Suprapubic skin (tissue), 4 donors: ENCODE results near the gene GNAS-AS1. TPM values are rescaled to one million over a fixed set of nuclear protein-coding genes. Genes with fewer than 3 reads are reported as not detected.

ENCODE experiments used
- DNase-seq, 2 donors: peaks; one replicate each; pipeline ENCODE4 v3.0.0-alpha.2; 2019; ENCODE audit warnings: low spot score in 2 of 2
- H3K27ac ChIP-seq: fragments of 200-600 bp; sonication (generic); one replicate; pipeline ENCODE4 v1.5.1; 2019
- H3K27me3 ChIP-seq: fragments of 200-600 bp; sonication (generic); one replicate; pipeline ENCODE4 v1.5.1; 2019
- H3K36me3 ChIP-seq: fragments of 200-600 bp; sonication (generic); one replicate; pipeline ENCODE4 v1.5.1; 2019
- H3K4me1 ChIP-seq: fragments of 200-600 bp; sonication (generic); one replicate; pipeline ENCODE4 v1.5.1; 2019
- H3K4me3 ChIP-seq: fragments of 200-600 bp; sonication (generic); one replicate; pipeline ENCODE4 v1.5.1; 2019; ENCODE audit warnings: mild to moderate bottlenecking
- H3K9me3 ChIP-seq: fragments of 200-600 bp; sonication (generic); one replicate; pipeline ENCODE4 v1.5.1; 2019
- CTCF ChIP-seq, 2 donors: fragments of 200-600 bp in 1 of 2; fragments of 450-650 bp in 1 of 2; sonication (generic) in 1 of 2; IDR thresholded peaks; one replicate each; pipeline ENCODE4 v1.5.1; 2016 to 2019; ENCODE audit warnings: antibody characterized with exemption in 2 of 2, mild to moderate bottlenecking in 1 of 2, moderate library complexity in 1 of 2
- EP300 ChIP-seq: sonication (generic); formaldehyde crosslinking; IDR thresholded peaks from one replicate; pipeline ENCODE4 v1.6.1; 2017; ENCODE audit warnings: antibody characterized with exemption
- POLR2A ChIP-seq, 2 donors: fragments of 450-650 bp; IDR thresholded peaks; one replicate each; pipeline ENCODE4 v1.6.1; 2017; ENCODE audit warnings: antibody characterized with exemption in 2 of 2, mild to moderate bottlenecking in 2 of 2, moderate library complexity in 2 of 2
- POLR2AphosphoS5 ChIP-seq, 3 donors: sonication (generic); formaldehyde crosslinking; IDR thresholded peaks; one replicate each; pipeline ENCODE4 v1.6.1; 2017; ENCODE audit warnings: antibody characterized with exemption in 3 of 3
- WGBS: methylation state at CpG from one replicate; pipeline ENCODE4 v1.1.5; 2018; 5-methylcytosine and 5-hydroxymethylcytosine counted together
- total RNA-seq, 4 donors: library from RNA; depleted of rRNA; stranded (reverse); fragments of >200 nt; gene quantifications; one replicate each; pipeline ENCODE4 v1.1.0, GENCODE V29; 2016

Gene GNAS-AS1
- total RNA-seq, 4 donors from 2014 or later: not detected

GRCh38 chr20:58868795-58869194 lies 18.1 kb upstream of the GNAS-AS1 start:
- no peaks in the 10 kb centered on the region for H3K36me3 ChIP-seq
- DNase-seq: no peak
- no peaks in the 10 kb centered on the region for H3K9me3 ChIP-seq
- no peak overlapping the region for H3K4me3 ChIP-seq
- 44% methylated on average over 14 of the region's 14 CpGs for WGBS
- H3K4me1 ChIP-seq: no peaks in the 10 kb centered on the region
- H3K27me3 ChIP-seq: no peaks in the 10 kb centered on the region
- TF ChIP-seq CTCF (IDR thresholded peaks at IDR 0.05) (no peak), POLR2AphosphoS5 (IDR thresholded peaks at IDR 0.05) (no peak), POLR2A (IDR thresholded peaks at IDR 0.05) (no peak), EP300 (no peak)
- H3K27ac ChIP-seq: no peak overlapping the region

- no peak overlapping the region for H3K4me3 ChIP-seq
- WGBS: 57% methylated on average over 5 of the region's 5 CpGs
- no peaks in the 10 kb centered on the region for H3K9me3 ChIP-seq
- TF ChIP-seq POLR2A (IDR thresholded peaks at IDR 0.05): no peak
- TF ChIP-seq POLR2AphosphoS5 (IDR thresholded peaks at IDR 0.05): no peak
- no peak for TF ChIP-seq EP300
- no peak for TF ChIP-seq CTCF (IDR thresholded peaks at IDR 0.05)
- H3K4me1 ChIP-seq: no peaks in the 10 kb centered on the region
- H3K27me3 ChIP-seq: no peaks in the 10 kb centered on the region
- H3K36me3 ChIP-seq: no peaks in the 10 kb centered on the region
- no peak overlapping the region for H3K27ac ChIP-seq
- DNase-seq: no peak
These were observed 16.5 kb upstream of the GNAS-AS1 start for GRCh38 chr20:58867211-58867610.

GRCh38 chr20:58865843-58866242 lies 15.1 kb upstream of the GNAS-AS1 start:
- 75% methylated on average over 2 of the region's 2 CpGs for WGBS
- TF ChIP-seq EP300: no peak
- no peak for TF ChIP-seq CTCF (IDR thresholded peaks at IDR 0.05)
- TF ChIP-seq POLR2A (IDR thresholded peaks at IDR 0.05): no peak
- TF ChIP-seq POLR2AphosphoS5 (IDR thresholded peaks at IDR 0.05): no peak
- H3K36me3 ChIP-seq: no peaks in the 10 kb centered on the region
- peaks cover 3% of the 10 kb centered on the region for H3K27me3 ChIP-seq
- no peak overlapping the region for H3K4me3 ChIP-seq
- H3K27ac ChIP-seq: no peak overlapping the region
- DNase-seq: no peak
- no peaks in the 10 kb centered on the region for H3K9me3 ChIP-seq
- H3K4me1 ChIP-seq: no peaks in the 10 kb centered on the region

- WGBS: 59% methylated on average over 2 of the region's 2 CpGs
These were observed 13.6 kb upstream of the GNAS-AS1 start for GRCh38 chr20:58864346-58864745.

More at GRCh38 chr20:58864346-58864745, 13.6 kb upstream of the GNAS-AS1 start:
- H3K4me1 ChIP-seq: no peaks in the 10 kb centered on the region
- TF ChIP-seq POLR2A (IDR thresholded peaks at IDR 0.05) (no peak), EP300 (no peak), POLR2AphosphoS5 (IDR thresholded peaks at IDR 0.05) (no peak), CTCF (IDR thresholded peaks at IDR 0.05) (no peak)
- H3K4me3 ChIP-seq: no peak overlapping the region
- no peaks in the 10 kb centered on the region for H3K9me3 ChIP-seq
- H3K36me3 ChIP-seq: no peaks in the 10 kb centered on the region
- no peak for DNase-seq
- H3K27ac ChIP-seq: no peak overlapping the region
- H3K27me3 ChIP-seq: peaks cover 12% of the 10 kb centered on the region
